Cerebellar cortex (tissue), 1 donor: ENCODE measurements around the gene IGFBP7.
A peak's percentile ranks its signal among the peaks of the same experiment; 100 is the strongest.

Experiments
- DNase-seq: peaks from one replicate; pipeline ENCODE4 v3.0.0-alpha.2; 2015; ENCODE audit warnings: low spot score

The IGFBP7 gene

GRCh38 chr4:57109847-57110639, at the start of gene IGFBP7:
TSS of gene IGFBP7 (minus strand) at chr4:57110385. CDS start at chr4:57110351, 34 bp downstream.
- DNase-seq: no peak

GRCh38 chr4:57159866-57160265, 49.7 kb upstream of the IGFBP7 start:
- no peak for DNase-seq

GRCh38 chr4:57158762-57159161, 48.6 kb upstream of the IGFBP7 start:
- no peak for DNase-seq

GRCh38 chr4:57158221-57158620, 48.0 kb upstream of the IGFBP7 start:
- DNase-seq: no peak

GRCh38 chr4:57157596-57158137, 47.5 kb upstream of the IGFBP7 start:
- no peak for DNase-seq

GRCh38 chr4:57156242-57156990, 46.2 kb upstream of the IGFBP7 start:
- no peak for DNase-seq

GRCh38 chr4:57154926-57155325, 44.7 kb upstream of the IGFBP7 start:
- DNase-seq: no peak

GRCh38 chr4:57154191-57154590, 44.0 kb upstream of the IGFBP7 start:
- no peak for DNase-seq

- no peak for DNase-seq
These were observed 43.0 kb upstream of the IGFBP7 start for GRCh38 chr4:57153207-57153606.

GRCh38 chr4:57151481-57151880, 41.3 kb upstream of the IGFBP7 start:
- DNase-seq: no peak

- DNase-seq: no peak
These were observed 39.6 kb upstream of the IGFBP7 start for GRCh38 chr4:57149833-57150232.

GRCh38 chr4:57148831-57149505, 38.8 kb upstream of the IGFBP7 start:
- no peak for DNase-seq

- DNase-seq: no peak
These were observed 38.0 kb upstream of the IGFBP7 start for GRCh38 chr4:57148177-57148576.

- no peak for DNase-seq
These were observed 37.3 kb upstream of the IGFBP7 start for GRCh38 chr4:57147335-57148060.

GRCh38 chr4:57146444-57146843, 36.3 kb upstream of the IGFBP7 start:
- DNase-seq: no peak

- no peak for DNase-seq
These were observed 34.3 kb upstream of the IGFBP7 start for GRCh38 chr4:57144466-57144865.

- DNase-seq: no peak
These were observed 29.6 kb upstream of the IGFBP7 start for GRCh38 chr4:57139783-57140182.

GRCh38 chr4:57137261-57137660, 27.1 kb upstream of the IGFBP7 start:
- no peak for DNase-seq

GRCh38 chr4:57136281-57136680, 26.1 kb upstream of the IGFBP7 start:
- no peak for DNase-seq

GRCh38 chr4:57132743-57133137, 22.6 kb upstream of the IGFBP7 start:
- no peak for DNase-seq

- peak; percentile 6 for DNase-seq
These were observed 21.9 kb upstream of the IGFBP7 start for GRCh38 chr4:57131849-57132742.
